Cardiac muscle cell (in vitro differentiated cells and primary cell): Measurements from ENCODE around the gene OR8A1. TPM values are rescaled to one million over a fixed set of nuclear protein-coding genes. Genes with fewer than 3 reads are reported as not detected.

Experiments
- DNase-seq, 2 donors: peaks; one replicate each; pipeline versions ENCODE4 v3.0.0 to v3.0.0-alpha.2; 2010 to 2017; ENCODE audit warnings: low read depth in 1 of 2, low spot score in 1 of 2
- H3K27ac ChIP-seq: fragments of 200-600 bp; sonication (generic); 2 replicates; pipeline ENCODE4 v1.5.1; 2016
- H3K27me3 ChIP-seq: fragments of 200-600 bp; sonication (generic); 2 replicates; pipeline ENCODE4 v1.6.0; 2016; ENCODE audit warnings: control low read depth
- H3K36me3 ChIP-seq: fragments of 200-600 bp; sonication (generic); 2 replicates; pipeline ENCODE4 v1.5.1; 2016; ENCODE audit warnings: control low read depth
- H3K4me1 ChIP-seq: fragments of 200-600 bp; sonication (generic); 2 replicates; pipeline ENCODE4 v1.8.1; 2017; ENCODE audit warnings: low read depth, mild to moderate bottlenecking, mixed run types
- H3K4me3 ChIP-seq: fragments of 200-600 bp; sonication (generic); 2 replicates; pipeline ENCODE4 v1.5.1; 2016; ENCODE audit warnings: mild to moderate bottlenecking
- H3K9me3 ChIP-seq: fragments of 200-600 bp; sonication (generic); 2 replicates; pipeline ENCODE4 v1.5.1; 2017; ENCODE audit warnings: low read depth, mild to moderate bottlenecking, control low read depth
- polyA plus RNA-seq: library from polyadenylated mRNA; unstranded; fragments of >200 nt; fragmentation: Nextera tagmentation; extraction: Ambion mirVana; gene quantifications from 2 replicates; pipeline ENCODE4 v1.2.1, GENCODE V29; 2016
- total RNA-seq: library from RNA; depleted of rRNA; stranded (reverse); fragments of >200 nt; gene quantifications from 2 replicates; pipeline ENCODE4 v1.2.3, GENCODE V29; 2016
- TF ChIP-seq, protein P1 (sequence below): IDR thresholded peaks from 2 replicates; pipeline ENCODE4 v1.5.1; 2012; ENCODE audit warnings: low read depth, mild to moderate bottlenecking, low read length

Gene OR8A1
- total and polyA plus RNA-seq, 2 experiments from 2014 or later, result not detected

DNA sequence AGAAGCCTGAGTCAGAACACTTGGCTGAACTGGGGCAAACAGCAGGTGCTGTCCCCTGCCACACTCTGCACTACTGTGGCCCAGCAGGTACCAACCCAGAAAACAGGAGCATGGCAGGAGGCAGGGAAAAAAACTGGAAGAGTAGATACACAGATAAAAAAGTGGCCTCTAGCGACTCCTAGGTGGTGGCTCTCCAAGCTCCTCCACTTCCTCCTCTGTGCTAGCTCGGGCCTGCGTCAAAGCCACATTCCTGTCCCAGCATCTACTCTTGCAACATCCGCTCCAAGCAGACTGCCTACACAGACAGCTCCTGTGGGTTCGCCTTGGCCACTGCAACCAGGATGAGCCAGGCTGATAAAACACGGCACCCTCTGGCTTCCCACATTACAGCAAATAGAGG, 33.3 kb upstream of the OR8A1 start:
- Histone ChIP-seq H3K27me3 (no peaks in the 10 kb centered on the region), H3K4me1 (no peaks in the 10 kb centered on the region), H3K27ac (no peak overlapping the region), H3K4me3 (no peak overlapping the region), H3K36me3 (no peaks in the 10 kb centered on the region), H3K9me3 (no peaks in the 10 kb centered on the region)
- DNase-seq, result peak; percentile 37 to 97
- TF ChIP-seq, protein P1, sequence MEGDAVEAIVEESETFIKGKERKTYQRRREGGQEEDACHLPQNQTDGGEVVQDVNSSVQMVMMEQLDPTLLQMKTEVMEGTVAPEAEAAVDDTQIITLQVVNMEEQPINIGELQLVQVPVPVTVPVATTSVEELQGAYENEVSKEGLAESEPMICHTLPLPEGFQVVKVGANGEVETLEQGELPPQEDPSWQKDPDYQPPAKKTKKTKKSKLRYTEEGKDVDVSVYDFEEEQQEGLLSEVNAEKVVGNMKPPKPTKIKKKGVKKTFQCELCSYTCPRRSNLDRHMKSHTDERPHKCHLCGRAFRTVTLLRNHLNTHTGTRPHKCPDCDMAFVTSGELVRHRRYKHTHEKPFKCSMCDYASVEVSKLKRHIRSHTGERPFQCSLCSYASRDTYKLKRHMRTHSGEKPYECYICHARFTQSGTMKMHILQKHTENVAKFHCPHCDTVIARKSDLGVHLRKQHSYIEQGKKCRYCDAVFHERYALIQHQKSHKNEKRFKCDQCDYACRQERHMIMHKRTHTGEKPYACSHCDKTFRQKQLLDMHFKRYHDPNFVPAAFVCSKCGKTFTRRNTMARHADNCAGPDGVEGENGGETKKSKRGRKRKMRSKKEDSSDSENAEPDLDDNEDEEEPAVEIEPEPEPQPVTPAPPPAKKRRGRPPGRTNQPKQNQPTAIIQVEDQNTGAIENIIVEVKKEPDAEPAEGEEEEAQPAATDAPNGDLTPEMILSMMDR, result peak; percentile 48

DNA sequence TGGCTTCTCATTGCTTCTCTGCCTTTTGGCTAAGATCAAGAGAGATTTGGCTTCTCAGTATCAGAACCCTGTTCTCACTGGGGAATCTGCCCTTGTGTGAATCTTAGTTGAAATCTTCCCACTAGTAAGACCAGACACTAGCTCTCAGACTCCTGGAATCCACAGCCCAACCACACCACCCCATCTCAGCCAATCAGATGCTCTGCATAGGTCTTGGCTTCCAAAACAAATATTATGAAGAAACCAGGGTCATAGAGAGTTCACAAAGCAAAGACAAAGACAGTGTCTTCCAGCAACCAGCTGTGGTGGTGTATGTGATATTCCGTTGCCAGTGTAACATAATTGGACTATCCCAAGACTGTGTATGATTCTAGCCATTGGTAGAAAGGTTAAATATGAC, 31.8 kb upstream of the OR8A1 start:
- Histone ChIP-seq H3K4me1 (no peaks in the 10 kb centered on the region), H3K27ac (no peak overlapping the region), H3K27me3 (no peaks in the 10 kb centered on the region), H3K9me3 (no peaks in the 10 kb centered on the region), H3K4me3 (no peak overlapping the region), H3K36me3 (no peaks in the 10 kb centered on the region)
- DNase-seq, result peak in 1 of 2 donors; percentile 96
- TF ChIP-seq, protein P1, result no peak

DNA sequence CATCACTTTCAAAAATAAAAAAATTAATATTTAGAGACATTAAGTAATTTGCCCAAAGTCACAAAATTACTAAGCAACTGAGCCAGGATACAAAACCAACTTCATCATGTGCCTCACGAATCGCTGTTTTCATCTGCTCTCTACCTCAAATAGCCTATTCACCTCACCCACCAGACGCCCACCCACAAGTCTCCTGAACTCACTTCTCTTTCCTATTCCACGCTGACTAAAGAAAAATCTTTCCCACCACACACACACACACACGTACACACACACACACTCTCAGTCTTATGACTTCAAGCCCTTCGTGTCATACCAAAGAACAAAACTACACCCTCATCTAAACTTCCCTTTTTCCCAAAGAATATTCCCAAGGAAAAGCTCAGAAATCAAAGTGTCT, 28.6 kb upstream of the OR8A1 start:
- H3K4me3 ChIP-seq, result no peak overlapping the region

DNA sequence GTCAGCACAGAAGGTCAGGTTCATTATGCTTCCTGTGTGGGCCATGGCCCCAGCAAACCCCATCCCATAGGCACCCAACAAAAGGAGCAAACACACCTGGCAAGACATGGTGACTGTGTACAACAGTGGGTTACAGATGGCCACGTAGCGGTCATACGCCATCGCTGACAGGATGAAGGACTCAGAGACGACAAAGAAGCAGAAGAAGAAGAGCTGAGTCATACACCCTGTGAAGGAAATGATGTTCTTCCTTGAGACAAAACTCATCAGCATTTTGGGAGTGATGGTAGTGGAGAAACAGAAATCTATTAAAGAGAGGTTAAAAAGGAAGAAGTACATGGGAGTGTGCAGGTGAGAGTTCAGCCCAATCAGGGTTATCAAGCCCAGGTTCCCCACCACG, 26.7 kb upstream of the OR8A1 start:
- no peak for DNase-seq
- Histone ChIP-seq H3K36me3 (no peaks in the 10 kb centered on the region), H3K27me3 (peaks cover 3% of the 10 kb centered on the region), H3K9me3 (no peaks in the 10 kb centered on the region), H3K4me1 (no peaks in the 10 kb centered on the region), H3K27ac (no peak overlapping the region), H3K4me3 (no peak overlapping the region)
- TF ChIP-seq, protein P1, result no peak

More for the DNA sequence above, 28.6 kb upstream of the OR8A1 start:
- H3K9me3 ChIP-seq, result no peaks in the 10 kb centered on the region
- TF ChIP-seq, protein P1, result no peak
- no peaks in the 10 kb centered on the region for H3K4me1 ChIP-seq
- H3K36me3 ChIP-seq, result no peaks in the 10 kb centered on the region
- DNase-seq, result no peak
- H3K27me3 ChIP-seq, result peaks cover 3% of the 10 kb centered on the region
- H3K27ac ChIP-seq, result no peak overlapping the region

DNA sequence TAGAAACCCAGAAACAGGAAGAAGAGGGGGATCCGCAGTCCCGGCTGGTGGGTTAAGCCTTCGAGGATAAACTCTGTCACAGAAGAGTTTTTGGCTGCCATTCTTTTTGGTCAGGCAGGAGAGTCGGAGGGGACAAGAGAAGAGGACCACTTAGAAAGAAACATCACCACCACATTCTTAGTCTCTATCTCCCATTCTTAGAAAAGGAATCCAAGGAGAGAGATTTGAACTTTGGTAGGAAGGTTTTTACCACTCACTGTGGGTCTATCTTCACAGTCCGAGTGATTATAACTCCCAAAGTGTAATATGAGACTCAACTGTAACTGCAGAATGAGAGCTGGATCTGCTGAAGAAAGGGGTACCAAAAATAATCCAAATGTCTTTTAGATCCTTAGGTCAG, 26.2 kb upstream of the OR8A1 start, which contains the start of gene OR8B12:
Gene OR8B12, minus strand, starts transcription at position 101 of the 400 bp plus-strand sequence. Its CDS starts 0 bp downstream, at position 101.
- H3K36me3 ChIP-seq, result no peaks in the 10 kb centered on the region
- no peaks in the 10 kb centered on the region for H3K4me1 ChIP-seq
- H3K4me3 ChIP-seq, result no peak within 1 kb of the TSS
- no peak for DNase-seq
- H3K9me3 ChIP-seq, result no peaks in the 10 kb centered on the region
- TF ChIP-seq, protein P1, result no peak
- H3K27me3 ChIP-seq, result peaks cover 3% of the 10 kb centered on the region
- no peak within 1 kb of the TSS for H3K27ac ChIP-seq

DNA sequence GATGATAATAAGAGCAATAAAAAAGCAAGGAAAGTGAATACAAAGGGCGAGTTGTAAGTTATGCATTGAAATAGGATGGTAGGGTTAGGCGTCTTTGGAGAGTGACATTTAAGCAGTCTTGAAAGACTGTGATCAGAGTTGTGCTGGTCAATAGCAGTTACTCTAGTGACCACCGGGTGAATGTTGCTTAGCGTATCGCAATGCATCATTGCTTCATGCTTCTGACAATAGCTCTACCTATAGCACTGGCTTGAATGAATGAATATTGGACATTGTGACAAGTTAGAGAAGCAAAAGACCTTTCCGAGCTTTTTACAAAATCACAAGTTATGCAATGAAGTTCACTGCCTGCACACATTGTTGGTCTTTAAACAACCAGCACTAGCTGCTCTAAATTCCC, 18.6 kb upstream of the OR8A1 start:
- TF ChIP-seq, protein P1, result no peak
- Histone ChIP-seq H3K4me1 (no peaks in the 10 kb centered on the region), H3K27me3 (no peaks in the 10 kb centered on the region), H3K4me3 (no peak overlapping the region), H3K27ac (no peak overlapping the region), H3K36me3 (no peaks in the 10 kb centered on the region), H3K9me3 (no peaks in the 10 kb centered on the region)
- DNase-seq, result no peak
